Measurements from ENCODE around the gene ADCYAP1R1. TPM values are rescaled to one million over a fixed set of nuclear protein-coding genes. Genes with fewer than 3 reads are reported as not detected.

Gene ADCYAP1R1
- total RNA-seq, 4 donors from 2014 or later = 3.1 to 22.0 (median 6.7) TPM

GRCh38 chr7:31075086-31075405, 22.9 kb downstream of the ADCYAP1R1 start:
- no peak for DNase-seq
- Histone ChIP-seq H3K36me3 (no peaks in the 10 kb centered on the region), H3K27me3 (no peaks in the 10 kb centered on the region), H3K27ac (no peak overlapping the region), H3K4me3 (no peak overlapping the region), H3K4me1 (no peaks in the 10 kb centered on the region), H3K9me3 (no peaks in the 10 kb centered on the region)
- intact Hi-C loops (cut with DNase I; ENCODE audit: low total_unique reads) = no loop called here
- no peak for TF ChIP-seq POLR2A (IDR thresholded peaks at IDR 0.05)
- no peak for TF ChIP-seq CTCF (IDR thresholded peaks at IDR 0.05)

- intact Hi-C loops (cut with DNase I; ENCODE audit: low total_unique reads) = no loop called here
- DNase-seq = no peak
- no peaks in the 10 kb centered on the region for H3K27me3 ChIP-seq
- no peak overlapping the region for H3K27ac ChIP-seq
- no peaks in the 10 kb centered on the region for H3K36me3 ChIP-seq
- H3K4me1 ChIP-seq = no peaks in the 10 kb centered on the region
- H3K4me3 ChIP-seq = no peak overlapping the region
- no peak for TF ChIP-seq CTCF (IDR thresholded peaks at IDR 0.05)
- no peak for TF ChIP-seq POLR2A (IDR thresholded peaks at IDR 0.05)
- H3K9me3 ChIP-seq = no peaks in the 10 kb centered on the region
Measured at GRCh38 chr7:31076051-31076450, 23.9 kb downstream of the ADCYAP1R1 start.

GRCh38 chr7:31076641-31077310, 24.7 kb downstream of the ADCYAP1R1 start:
- H3K4me3 ChIP-seq = no peak overlapping the region
- no peaks in the 10 kb centered on the region for H3K4me1 ChIP-seq
- H3K36me3 ChIP-seq = no peaks in the 10 kb centered on the region
- no peak for DNase-seq
- intact Hi-C loops (cut with DNase I; ENCODE audit: low total_unique reads) = no loop called here
- TF ChIP-seq CTCF (IDR thresholded peaks at IDR 0.05) = no peak
- TF ChIP-seq POLR2A (IDR thresholded peaks at IDR 0.05) = no peak
- H3K27me3 ChIP-seq = no peaks in the 10 kb centered on the region
- no peaks in the 10 kb centered on the region for H3K9me3 ChIP-seq
- H3K27ac ChIP-seq = no peak overlapping the region

GRCh38 chr7:31077484-31078362, 25.6 kb downstream of the ADCYAP1R1 start:
- Histone ChIP-seq H3K27me3 (no peaks in the 10 kb centered on the region), H3K4me3 (no peak overlapping the region), H3K4me1 (no peaks in the 10 kb centered on the region), H3K27ac (no peak overlapping the region), H3K9me3 (no peaks in the 10 kb centered on the region), H3K36me3 (no peaks in the 10 kb centered on the region)
- intact Hi-C loops (cut with DNase I; ENCODE audit: low total_unique reads) = no loop called here
- no peak for DNase-seq
- TF ChIP-seq CTCF (IDR thresholded peaks at IDR 0.05) = no peak
- TF ChIP-seq POLR2A (IDR thresholded peaks at IDR 0.05) = no peak

GRCh38 chr7:31078363-31078990, 26.4 kb downstream of the ADCYAP1R1 start:
- intact Hi-C loops (cut with DNase I; ENCODE audit: low total_unique reads) = no loop called here
- TF ChIP-seq POLR2A (IDR thresholded peaks at IDR 0.05) (no peak), CTCF (IDR thresholded peaks at IDR 0.05) (no peak)
- Histone ChIP-seq H3K27ac (no peak overlapping the region), H3K4me1 (no peaks in the 10 kb centered on the region), H3K9me3 (no peaks in the 10 kb centered on the region), H3K4me3 (no peak overlapping the region), H3K36me3 (no peaks in the 10 kb centered on the region), H3K27me3 (no peaks in the 10 kb centered on the region)
- no peak for DNase-seq
